G401 (cell line): ENCODE data around the gene POLE. TPM values are rescaled to one million over a fixed set of nuclear protein-coding genes. Genes with fewer than 3 reads are reported as not detected.

Experiments used
- DNase-seq: peaks from one replicate; pipeline ENCODE4 v3.0.0-alpha.2; 2015; ENCODE audit warnings: low spot score
- in situ Hi-C: cut with HindIII; loops from 2 replicates; pipeline ENCODE4 v1.10.0; 2016; ENCODE audit warnings: low sequenced_read_pairs, mixed read lengths
- total RNA-seq: library from RNA; depleted of rRNA; stranded (reverse); fragments of >200 nt; shearing (Covaris generic); gene quantifications from 2 replicates; pipeline ENCODE4 v1.2.3, GENCODE V29; 2014

POLE gene
- total RNA-seq, 1 experiment from 2014 or later = 30.9 TPM

DNA sequence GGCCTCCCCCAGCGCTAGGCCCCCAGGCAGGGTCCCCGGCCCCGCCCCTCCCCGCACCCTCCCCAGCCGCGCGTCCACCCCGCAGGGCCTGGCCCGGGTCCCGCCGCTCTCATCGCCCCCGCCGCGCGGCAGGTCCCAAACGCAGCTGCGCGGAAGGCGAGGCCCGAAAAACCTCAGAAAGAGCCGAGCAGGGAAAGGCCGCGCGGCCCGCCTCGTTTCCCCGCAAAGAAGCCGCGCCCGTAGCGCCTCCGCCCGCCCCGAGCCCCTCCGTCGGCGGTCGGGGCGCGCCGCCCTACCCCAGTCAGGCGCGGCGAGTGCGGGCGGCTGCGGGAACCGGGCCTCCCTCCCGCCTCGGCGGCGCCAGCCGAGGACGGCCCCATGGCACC is 324 bp downstream of the POLE start:
- in situ Hi-C loops = no loop called here
- DNase-seq = no peak

DNA sequence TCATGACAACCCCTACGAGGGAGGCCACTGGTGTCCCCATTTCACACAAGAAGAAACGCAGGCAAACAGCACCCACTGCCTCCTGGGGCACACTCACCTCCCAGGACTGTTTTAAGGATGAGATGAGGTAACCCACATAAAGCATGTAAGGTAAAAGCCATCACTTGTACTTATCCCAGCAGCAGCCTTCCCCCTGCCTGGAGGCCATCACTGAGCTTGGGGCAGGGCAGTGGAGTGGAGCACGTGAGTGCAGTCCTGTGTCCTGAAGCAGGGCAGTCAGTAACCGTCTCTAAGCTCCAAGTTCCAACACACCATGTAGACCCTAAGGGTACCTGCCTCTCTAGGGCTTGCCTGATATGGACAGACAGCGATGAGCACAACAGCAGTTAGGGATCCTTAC is 1.7 kb downstream of the POLE start:
- DNase-seq = no peak
- in situ Hi-C loops = no loop called here

DNA sequence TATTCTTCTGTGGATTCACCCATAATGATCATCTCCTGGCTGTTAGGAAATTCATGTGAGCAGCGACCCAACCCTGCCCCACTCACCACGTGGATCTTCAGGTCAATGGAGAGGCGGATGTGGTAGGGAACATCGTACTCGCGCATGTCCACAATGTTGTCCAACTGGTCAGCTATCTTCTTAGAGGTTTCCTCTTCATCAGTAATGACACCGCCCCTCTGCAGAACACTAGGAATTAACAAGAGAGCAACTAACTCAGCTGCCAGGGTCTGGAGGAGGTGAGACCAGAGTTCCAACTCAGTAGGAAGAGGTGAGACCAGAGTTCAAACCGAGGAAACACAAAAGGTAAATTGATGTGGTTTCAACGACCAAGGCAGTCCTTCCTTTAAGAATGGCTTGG is 9.7 kb downstream of the POLE start:
- no peak for DNase-seq
- in situ Hi-C loops = no loop called here

DNA sequence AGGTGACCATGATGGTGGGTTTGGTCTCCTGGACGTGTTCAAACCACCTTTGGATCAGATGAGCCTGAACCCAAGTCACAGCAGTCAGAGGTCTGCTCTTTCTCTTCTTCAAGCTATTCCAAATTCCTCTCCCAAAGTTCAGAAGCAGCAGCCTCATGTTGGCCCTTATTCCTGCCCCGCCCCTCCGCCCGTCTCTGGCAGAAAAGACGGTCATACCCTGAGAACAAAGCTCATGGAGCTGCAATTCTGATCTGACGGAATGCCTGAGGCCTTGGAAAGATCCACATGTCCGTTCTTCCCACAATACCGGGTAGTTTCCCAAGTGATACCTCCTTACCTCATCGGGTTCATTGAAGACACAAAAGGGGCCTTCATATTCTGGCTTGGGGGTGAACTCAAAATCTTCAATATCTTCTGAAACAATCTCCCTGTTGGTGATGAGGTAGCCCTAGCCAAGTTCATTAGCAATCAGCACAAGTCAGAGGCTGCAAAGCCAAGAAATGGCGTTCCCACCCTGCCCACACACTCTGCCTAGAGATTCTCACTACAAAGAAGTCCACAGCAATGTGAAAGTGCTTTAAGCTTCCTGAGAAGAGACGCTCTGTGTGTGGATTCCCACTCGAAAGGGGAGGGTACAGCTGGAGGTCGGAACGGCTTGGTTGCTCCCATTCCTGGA is 11.2 kb downstream of the POLE start:
- DNase-seq = no peak
- in situ Hi-C loops = no loop called here

DNA sequence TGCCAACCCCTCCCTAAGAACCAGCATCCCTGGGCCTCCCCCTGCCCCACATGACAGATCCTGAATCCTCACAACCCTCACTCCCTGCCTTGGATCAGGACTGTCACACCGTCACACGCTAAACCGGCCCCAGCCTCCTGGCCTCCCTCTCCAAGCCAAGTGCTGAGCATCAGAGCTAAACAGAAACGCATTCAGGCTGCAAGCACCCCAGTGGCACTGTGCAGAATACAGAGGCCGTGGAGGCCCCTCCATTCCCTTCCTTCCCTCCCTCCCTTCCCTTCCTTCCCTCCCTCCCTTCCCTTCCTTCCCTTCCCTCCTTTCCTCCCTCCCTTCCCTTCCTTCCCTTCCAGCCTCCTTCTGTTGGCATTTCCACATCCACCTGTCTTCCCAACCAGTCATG is 12.6 kb downstream of the POLE start:
- DNase-seq = no peak
- in situ Hi-C loops = no loop called here

DNA sequence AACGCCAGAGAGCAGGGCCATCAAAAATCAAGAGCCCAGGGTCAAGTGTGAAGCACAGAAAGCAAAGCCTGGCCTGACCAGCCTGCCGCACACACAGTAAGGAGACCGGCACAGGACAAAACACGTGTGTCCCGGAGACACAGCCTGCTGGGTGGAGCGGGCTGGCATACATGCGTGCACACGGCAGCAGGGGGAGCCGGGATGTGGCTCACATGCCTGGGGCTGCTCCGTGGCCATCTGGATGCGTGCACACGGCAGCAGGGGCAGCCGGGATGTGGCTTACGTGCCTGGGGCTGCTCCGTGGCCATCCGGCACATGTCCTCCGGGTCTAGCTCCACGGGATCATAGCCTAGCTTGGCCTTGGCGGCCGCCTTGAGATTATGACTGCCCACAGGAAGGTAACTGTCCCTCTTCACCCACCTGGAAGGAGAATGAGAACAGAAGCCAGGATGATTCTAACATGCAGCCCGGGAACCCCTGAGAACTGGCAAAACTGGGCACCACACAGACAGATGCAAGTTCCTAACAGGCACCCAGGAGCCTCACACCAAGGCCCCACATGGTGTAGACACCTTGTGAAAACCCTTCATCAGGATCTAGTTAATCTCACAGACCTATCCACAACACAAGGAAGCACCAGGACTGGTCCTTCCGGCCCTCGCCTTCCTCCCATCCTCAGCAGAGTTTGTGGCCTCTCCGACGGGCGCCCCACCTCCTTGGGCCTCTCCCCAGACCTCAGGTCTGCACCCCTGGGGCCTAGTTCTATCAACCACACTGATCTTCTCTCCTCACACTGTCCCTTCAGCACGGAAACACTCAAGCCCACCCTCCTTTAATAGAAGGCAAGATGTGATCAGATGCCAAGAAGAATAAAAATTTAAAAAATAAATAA is 13.6 kb downstream of the POLE start:
- in situ Hi-C loops = no loop called here

DNA sequence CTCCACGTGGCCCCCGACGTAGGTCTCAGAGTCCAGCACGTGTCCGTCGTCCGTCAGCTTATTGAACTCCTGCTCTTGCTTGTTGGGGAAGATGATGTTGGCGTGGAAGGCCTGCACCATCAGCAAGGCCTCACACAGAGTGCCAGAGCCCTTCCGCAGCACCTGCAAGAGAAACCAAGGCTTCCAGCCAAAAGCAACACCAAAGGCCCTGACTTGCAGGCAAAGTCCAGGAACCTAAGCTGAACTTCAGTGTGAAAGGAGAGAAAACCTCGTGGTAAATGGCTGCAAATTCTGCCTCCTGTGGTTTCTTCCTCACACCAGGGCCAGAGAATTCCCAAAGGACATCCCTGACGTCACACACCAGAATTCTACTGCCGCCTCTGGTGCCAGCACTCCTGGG is 14.5 kb downstream of the POLE start:
- in situ Hi-C loops = no loop called here
- no peak for DNase-seq

More for the DNA sequence above, 13.6 kb downstream of the POLE start:
- no peak for DNase-seq

DNA sequence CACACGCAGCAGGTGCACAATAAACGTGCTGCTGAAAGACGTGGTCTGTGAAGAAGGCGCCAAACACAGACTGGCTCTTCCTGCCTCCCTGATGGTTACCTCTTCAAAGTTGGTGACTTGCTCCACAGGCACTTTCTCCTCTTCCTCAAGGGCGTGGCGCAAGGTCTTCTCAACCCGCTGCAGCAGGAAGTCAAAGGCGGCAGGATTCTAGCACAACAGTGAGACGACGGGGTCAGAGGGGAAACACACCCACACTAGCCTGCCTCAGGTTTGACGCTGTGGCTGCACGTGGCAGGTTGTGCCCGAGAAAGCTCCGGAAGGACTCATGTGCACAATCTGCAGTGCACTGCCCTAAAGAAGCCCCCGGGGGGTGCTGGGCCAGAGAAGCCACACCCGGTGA is 15.0 kb downstream of the POLE start:
- in situ Hi-C loops = no loop called here
- no peak for DNase-seq

DNA sequence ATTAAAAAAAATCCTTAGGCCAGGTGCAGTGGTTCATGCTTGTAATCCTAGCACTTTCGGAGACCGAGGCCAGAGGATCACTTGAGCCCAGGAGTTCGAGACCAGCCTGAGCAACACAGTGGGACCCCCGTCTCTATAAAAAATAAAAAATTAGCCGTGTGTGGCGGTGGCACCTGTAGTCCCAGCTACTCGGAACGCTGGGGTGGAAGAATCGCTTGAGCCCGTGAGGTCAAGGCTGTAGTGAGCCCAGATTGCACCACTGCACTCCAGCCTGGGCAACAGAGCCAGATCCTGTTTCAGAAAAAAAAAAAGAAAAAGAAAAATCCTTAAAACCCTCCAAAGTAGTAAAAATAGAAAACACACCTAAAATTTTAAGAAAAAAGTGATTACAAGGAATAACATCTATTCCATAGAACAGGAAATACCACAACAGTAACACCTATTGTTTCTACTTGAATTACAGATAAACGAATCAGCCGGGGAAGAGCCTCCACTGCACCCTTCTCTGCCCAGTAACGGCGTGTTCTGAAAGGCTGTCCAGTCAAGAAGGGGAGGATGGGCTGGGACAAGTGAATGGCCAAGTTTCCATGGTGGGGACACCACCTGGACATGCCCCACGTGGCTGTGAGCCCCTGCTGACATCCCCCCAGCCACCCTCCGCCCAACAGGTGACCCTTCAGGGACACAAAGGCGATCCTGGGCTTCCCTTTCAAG is 17.8 kb downstream of the POLE start:
- in situ Hi-C loops = no loop called here

DNA sequence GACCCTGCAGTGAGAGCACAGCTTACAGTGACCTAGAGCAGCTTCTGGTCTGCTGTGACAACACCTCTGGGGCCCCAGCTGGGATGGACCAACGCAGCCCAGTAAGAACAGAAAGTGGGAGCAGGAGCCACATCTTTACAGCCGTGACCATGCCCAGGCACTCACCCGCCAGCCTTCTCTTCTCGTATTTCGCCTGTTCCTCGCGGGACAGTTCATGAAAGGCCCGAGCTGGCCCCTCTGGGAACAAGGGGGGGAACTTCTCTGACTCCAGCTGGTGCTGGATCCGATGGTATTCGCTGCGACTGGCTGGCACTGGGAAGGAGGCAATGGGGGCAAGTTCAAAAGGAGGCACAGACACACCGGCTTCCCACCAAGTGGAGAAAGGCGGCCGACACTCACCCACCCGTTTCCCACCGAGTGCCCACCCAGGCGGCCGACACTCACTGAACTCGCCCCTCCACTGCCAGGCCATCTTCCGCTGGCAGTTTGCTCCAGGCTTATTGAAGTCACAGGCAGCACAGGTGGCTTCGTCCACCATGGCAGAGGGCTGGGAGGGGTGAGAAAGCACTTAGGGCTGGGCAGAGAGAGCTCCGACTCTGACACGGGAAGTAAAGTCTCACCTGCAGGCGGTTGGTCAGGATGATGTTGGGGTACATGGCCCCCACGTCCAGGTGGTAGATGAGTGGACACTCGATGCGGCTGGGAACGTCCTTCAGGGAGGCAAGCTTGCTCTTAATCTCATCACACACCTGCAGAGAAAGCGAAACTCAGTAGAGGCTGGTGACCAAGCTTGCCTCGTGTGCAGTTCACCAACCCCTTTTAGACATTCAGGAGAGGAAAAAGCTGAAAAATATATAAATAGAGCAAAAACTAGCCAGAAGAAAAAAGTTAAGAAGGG is 18.7 kb downstream of the POLE start:
- in situ Hi-C loops = no loop called here
- no peak for DNase-seq

More for the DNA sequence above, 17.8 kb downstream of the POLE start:
- no peak for DNase-seq

DNA sequence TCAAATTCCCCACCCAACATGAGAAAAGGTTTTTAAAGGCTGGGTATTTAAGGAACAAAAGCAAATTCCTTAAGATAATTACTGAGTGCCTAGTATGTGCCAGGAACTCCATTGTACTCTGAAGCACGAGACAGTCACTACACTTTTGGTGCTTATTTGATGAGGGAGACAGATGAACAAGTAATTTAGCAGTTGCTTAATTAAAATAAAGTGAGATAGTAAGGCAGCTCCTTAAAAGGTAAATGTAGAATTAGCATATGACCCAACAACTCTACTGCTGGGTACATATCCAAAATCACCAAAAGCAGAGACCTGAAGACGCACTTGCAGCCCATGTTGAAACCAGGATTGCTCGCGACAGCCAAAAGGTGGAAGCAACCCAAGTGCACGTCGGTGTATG is 21.3 kb downstream of the POLE start:
- in situ Hi-C loops = no loop called here

DNA sequence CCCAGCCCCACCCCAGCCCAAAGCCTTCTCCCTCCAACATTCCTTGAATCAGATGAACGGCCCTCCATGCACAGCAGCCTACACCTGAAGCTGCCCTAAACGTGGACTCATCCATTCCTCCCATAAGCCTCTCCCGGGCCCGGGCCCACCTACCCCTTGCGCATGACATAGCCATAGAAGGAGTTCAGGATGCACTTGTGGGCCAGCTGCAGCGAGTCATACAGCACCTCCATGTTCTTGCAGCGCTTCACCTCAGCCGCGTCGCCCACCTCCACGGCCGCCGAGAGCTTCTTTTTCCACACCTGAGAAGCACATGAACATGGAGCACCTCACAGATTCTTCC is 22.0 kb downstream of the POLE start:
- in situ Hi-C loops = no loop called here
- DNase-seq = no peak

More for the DNA sequence above, 21.3 kb downstream of the POLE start:
- DNase-seq = no peak

DNA sequence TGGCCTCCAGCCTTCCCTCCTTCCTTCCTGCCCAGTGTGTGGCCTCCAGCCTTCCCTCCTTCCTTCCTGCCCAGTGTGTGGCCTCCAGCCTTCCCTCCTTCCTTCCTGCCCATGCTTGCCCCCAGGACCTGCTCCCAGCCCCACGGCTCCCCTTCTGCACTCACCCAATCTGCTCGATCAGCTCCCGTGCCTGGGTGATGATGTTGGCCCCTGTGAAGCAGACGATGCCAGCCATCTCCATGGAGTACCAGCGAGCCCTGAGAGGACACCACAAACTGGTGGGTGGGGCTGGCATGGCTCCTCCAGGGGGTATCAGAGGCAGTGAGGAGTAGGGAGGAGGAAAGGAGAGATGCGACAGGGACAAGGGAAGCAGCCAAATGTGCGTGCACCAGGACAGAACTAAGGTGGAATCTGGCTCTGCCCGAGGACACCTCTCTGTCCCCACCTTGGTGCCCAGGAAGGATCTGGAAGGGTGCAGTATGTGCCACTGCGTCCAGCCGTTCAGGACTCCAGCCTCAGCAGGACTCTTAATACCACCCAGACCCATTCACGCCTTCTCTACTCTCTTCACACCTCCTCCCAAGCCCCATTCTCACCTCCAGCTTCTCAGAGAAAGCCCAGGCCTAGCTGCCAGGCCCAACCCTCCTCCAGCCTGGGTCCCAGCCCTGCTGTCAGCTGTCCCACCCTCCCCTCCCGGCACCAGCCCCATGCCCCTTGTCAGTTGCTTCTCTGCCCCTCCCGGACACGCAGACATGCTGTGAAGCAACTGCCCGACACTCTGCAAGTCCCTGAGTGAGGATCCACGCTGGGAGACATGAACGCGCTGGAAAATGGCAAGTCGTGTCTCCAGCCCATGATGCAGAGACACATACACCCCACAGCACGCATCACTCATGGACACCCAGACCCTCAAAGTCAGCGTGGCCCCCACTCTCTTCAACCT is 22.7 kb downstream of the POLE start:
- in situ Hi-C loops = no loop called here
- no peak for DNase-seq

DNA sequence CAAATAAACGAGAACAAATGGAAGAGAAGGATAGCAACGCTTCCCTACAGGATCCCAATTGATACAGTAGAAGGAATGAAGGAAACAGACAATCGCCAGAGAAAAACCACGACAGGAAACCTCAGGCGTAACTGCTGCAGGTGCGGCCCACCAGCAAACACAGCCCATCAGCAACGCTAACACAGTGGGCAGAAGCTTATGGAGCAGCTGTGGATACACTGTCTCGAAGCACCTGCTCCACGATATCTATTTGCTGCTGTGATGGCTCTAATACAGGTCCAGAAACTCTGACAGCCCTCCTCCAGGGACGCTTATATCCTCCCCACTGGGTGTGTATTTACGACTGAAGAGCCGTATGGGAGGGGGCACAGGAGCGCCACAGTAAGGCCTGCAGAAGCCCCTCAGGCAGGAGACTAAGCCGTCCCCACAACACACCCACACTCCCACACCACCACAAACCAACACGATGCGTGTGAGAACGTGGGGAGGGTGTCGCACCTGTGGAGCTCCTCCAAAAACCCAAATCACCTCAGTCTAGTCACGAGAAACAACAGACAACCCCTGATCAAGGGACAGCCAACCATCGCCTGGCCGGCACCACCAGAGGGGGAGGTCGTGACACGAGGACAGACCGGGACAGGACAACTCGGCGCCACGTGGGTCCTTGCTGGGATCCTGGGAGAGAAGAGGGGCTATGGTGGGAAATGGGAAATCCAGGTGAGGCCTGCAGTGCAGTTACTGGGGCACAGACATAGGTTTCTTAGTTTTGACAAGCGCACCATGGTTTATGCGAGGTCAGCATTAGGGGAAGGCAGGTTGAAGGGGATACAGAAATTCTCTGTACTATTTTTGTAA is 24.0 kb downstream of the POLE start:
- in situ Hi-C loops = no loop called here

DNA sequence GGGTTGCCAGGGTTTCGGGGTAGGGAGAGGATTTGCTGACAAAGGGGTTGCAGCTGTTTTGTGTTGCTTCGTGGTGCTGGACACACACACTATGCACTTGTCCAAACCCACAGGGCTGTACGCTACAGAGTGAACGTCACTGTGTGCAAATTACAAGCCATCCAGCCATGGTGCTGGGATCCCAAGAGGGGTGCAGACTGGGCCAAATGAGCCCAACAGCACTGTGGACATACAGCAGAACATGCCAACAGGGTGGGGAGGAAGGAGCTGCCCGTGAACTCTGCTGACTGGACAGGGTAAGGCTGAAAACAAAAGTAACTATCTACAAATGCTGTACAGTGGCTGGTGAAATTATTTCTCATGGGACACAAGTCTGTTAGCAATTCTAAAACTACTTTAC is 25.2 kb downstream of the POLE start:
- in situ Hi-C loops = no loop called here
- no peak for DNase-seq

More for the DNA sequence above, 24.0 kb downstream of the POLE start:
- no peak for DNase-seq

DNA sequence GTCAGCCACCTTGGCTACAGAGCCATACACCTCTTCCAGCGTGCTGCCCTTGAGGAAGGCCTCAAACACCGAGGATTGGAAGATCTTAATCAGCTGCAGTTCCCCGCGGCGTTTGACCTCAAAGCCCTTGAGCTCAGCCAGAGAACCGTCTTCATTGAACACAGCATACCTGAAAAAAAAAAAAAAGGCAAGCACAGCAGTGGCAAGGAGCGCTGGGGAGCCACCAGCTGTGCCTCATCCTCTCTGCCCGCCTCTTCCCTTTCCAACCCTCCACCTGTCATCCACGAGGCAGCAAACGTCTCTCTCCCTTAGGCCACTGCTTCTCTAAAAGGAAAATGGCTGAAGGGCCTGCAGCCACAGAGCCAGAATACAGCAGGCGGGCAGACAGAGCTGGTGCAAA is 26.1 kb downstream of the POLE start:
- in situ Hi-C loops = no loop called here
- no peak for DNase-seq

DNA sequence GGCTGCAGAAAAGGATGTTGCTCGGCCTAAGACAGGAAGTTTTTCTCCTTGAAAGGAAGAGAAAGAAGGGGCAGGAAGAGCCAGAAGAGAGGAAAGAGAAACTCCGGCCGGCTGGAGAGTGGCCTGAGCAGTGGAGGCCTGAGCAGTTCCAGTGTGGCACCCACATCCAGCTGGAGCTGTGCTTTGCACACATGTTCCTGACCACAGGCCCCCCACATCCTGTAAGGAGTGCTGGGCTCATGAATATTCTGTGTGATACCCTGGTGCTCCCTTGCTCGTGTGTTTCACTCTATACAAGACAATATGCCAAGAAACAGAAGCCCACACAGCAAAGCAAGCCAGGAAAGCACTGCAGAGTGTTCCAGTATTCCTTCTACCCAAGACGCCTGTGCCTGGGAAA is 27.1 kb downstream of the POLE start:
- in situ Hi-C loops = no loop called here
- DNase-seq = no peak
